Upper lobe of left lung (tissue), 4 donors: ENCODE results near the gene XDH.

Source experiments
- CTCF ChIP-seq, 6 experiments: fragments of 450-650 bp in 4 of 6; fragments of 200-600 bp in 2 of 6; sonication (generic) in 2 of 6; IDR thresholded peaks; one replicate each; pipeline ENCODE4 v1.5.1; 2016 to 2019; ENCODE audit warnings: antibody characterized with exemption in 6 of 6
- POLR2A ChIP-seq, 4 donors: fragments of 450-650 bp; IDR thresholded peaks; one replicate each; pipeline ENCODE4 v1.5.1; 2016 to 2017; ENCODE audit warnings: antibody characterized with exemption in 4 of 4, mild to moderate bottlenecking in 2 of 4
- POLR2AphosphoS5 ChIP-seq, 2 donors: sonication (generic); formaldehyde crosslinking; IDR thresholded peaks; one replicate each; pipeline ENCODE4 v1.5.1; 2017; ENCODE audit warnings: antibody characterized with exemption in 2 of 2

GRCh38 chr2:31383471-31384153, 30.9 kb downstream of the XDH start:
- TF ChIP-seq POLR2AphosphoS5 (IDR thresholded peaks at IDR 0.05) (no peak), CTCF (IDR thresholded peaks at IDR 0.05) (no peak), POLR2A (IDR thresholded peaks at IDR 0.05) (no peak)
